K562 (cell line): ENCODE measurements around the gene F13B. TPM values are rescaled to one million over a fixed set of nuclear protein-coding genes. Genes with fewer than 3 reads are reported as not detected.

ENCODE experiments used
- CHAMP1 ChIP-seq: fragments of 450-650 bp; IDR thresholded peaks from 2 replicates; pipeline ENCODE4 v1.6.1; 2016; ENCODE audit warnings: mild to moderate bottlenecking
- E4F1 ChIP-seq: fragments of 250-450 bp; sonication (Bioruptor Pico); IDR thresholded peaks from 2 replicates; pipeline ENCODE4 v1.5.0; 2021; ENCODE audit warnings: mild to moderate bottlenecking, borderline replicate concordance
- ELF1 ChIP-seq: fragments of 200-800 bp; sonication (Bioruptor generic); IDR thresholded peaks from 2 replicates; pipeline ENCODE4 v1.6.1; 2016; ENCODE audit warnings: missing genetic modification characterization, missing compliant biosample characterization
- GTF2B ChIP-seq: IDR thresholded peaks from 2 replicates; pipeline ENCODE4 v1.6.1; 2011; ENCODE audit not compliant: insufficient read length; ENCODE audit errors: extremely low read depth
- HNRNPL ChIP-seq: fragments of 200-400 bp; formaldehyde crosslinking; IDR thresholded peaks from 2 replicates; pipeline ENCODE4 v1.6.1; 2017; ENCODE audit warnings: low read depth, mild to moderate bottlenecking, low read length
- MAFF ChIP-seq: IDR thresholded peaks from 2 replicates; pipeline ENCODE4 v1.6.1; 2012; ENCODE audit warnings: low read length, improper control_type of control experiment
- MBD1 ChIP-seq: fragments of 250-450 bp; sonication (Bioruptor Pico); IDR thresholded peaks from 2 replicates; pipeline ENCODE4 v1.8.0; 2022; ENCODE audit warnings: inconsistent platforms
- MED1 ChIP-seq: sonication (generic); formaldehyde crosslinking; IDR thresholded peaks from 2 replicates; pipeline ENCODE4 v1.8.1; 2023; ENCODE audit warnings: missing genetic modification reagents, borderline replicate concordance
- MIER1 ChIP-seq: fragments of 450-650 bp; IDR thresholded peaks from 2 replicates; pipeline ENCODE4 v1.6.1; 2016; ENCODE audit warnings: antibody characterized with exemption, mild to moderate bottlenecking, low read depth
- MXD1 ChIP-seq: fragments of 250-450 bp; sonication (Bioruptor Pico); IDR thresholded peaks from 2 replicates; pipeline ENCODE4 v1.8.0; 2021; ENCODE audit warnings: borderline replicate concordance, mild to moderate bottlenecking, moderate library complexity; ENCODE audit not compliant: poor library complexity, severe bottlenecking
- PRPF4 ChIP-seq: fragments of 200-400 bp; formaldehyde crosslinking; IDR thresholded peaks from one replicate; pipeline ENCODE4 v1.6.1; 2017; ENCODE audit warnings: low read length, low read depth, mild to moderate bottlenecking; ENCODE audit not compliant: insufficient read depth, poor library complexity, severe bottlenecking
- RBM25 ChIP-seq: fragments of 200-400 bp; formaldehyde crosslinking; IDR thresholded peaks from 2 replicates; pipeline ENCODE4 v1.6.1; 2018; ENCODE audit warnings: low read length, low read depth, moderate library complexity; ENCODE audit not compliant: severe bottlenecking
- RHOXF2B ChIP-seq: fragments of 250-450 bp; sonication (Bioruptor Pico); conservative IDR thresholded peaks from 2 replicates; pipeline ENCODE4 v1.5.1; 2021
- SAFB2 ChIP-seq: fragments of 200-400 bp; formaldehyde crosslinking; IDR thresholded peaks from 2 replicates; pipeline ENCODE4 v1.6.1; 2018; ENCODE audit warnings: borderline replicate concordance, low read length, low read depth, moderate library complexity; ENCODE audit not compliant: severe bottlenecking
- STAG1 ChIP-seq: sonication (generic); formaldehyde crosslinking; IDR thresholded peaks from 2 replicates; pipeline ENCODE4 v1.5.0; 2020; ENCODE audit warnings: missing genetic modification reagents, borderline replicate concordance
- TCF3 ChIP-seq: sonication (generic); formaldehyde crosslinking; IDR thresholded peaks from 2 replicates; pipeline ENCODE4 v1.4.0; 2020; ENCODE audit warnings: mild to moderate bottlenecking, missing genetic modification reagents
- TOE1 ChIP-seq, 2 experiments: fragments of 450-650 bp in 1 of 2; sonication (generic) in 1 of 2; formaldehyde crosslinking in 1 of 2; IDR thresholded peaks; 2 replicates each; pipeline versions ENCODE4 v1.7.1 to v1.8.0; 2016 to 2022; ENCODE audit warnings: borderline replicate concordance in 2 of 2, mild to moderate bottlenecking in 2 of 2, antibody characterized with exemption in 1 of 2, inconsistent platforms in 1 of 2, low read depth in 1 of 2, missing genetic modification reagents in 1 of 2, moderate library complexity in 1 of 2
- TSC22D4 ChIP-seq: fragments of 450-650 bp; IDR thresholded peaks from 2 replicates; pipeline ENCODE4 v1.6.1; 2016; ENCODE audit warnings: missing genetic modification characterization, missing biosample characterization, control low read depth
- ZBTB17 ChIP-seq: fragments of 450-650 bp; formaldehyde crosslinking; IDR thresholded peaks from 2 replicates; pipeline ENCODE4 v1.4.0; 2020; ENCODE audit warnings: mild to moderate bottlenecking
- ZNF232 ChIP-seq: sonication (generic); formaldehyde crosslinking; IDR thresholded peaks from 2 replicates; pipeline ENCODE4 v1.8.0; 2022; ENCODE audit warnings: mild to moderate bottlenecking, missing genetic modification reagents
- ZNF253 ChIP-seq: fragments of 250-450 bp; sonication (Bioruptor Pico); conservative IDR thresholded peaks from 2 replicates; pipeline ENCODE4 v1.6.1; 2021; ENCODE audit warnings: mild to moderate bottlenecking
- polyA plus RNA-seq, 8 experiments: library from polyadenylated mRNA; depleted of rRNA in 4 of 8; stranded (reverse) in 5 of 8; unstranded in 3 of 8; fragments of >200 nt; fragmentation: Nextera tagmentation in 2 of 8; fragmentation: Illumina TruSeq in 1 of 8; extraction: Ambion mirVana in 2 of 8; extraction: Trizol in 1 of 8; gene quantifications; 2 replicates each; pipeline versions ENCODE4 v1.2.1 to v1.2.3, GENCODE V29; 2011 to 2014; ENCODE audit warnings: inconsistent platforms in 1 of 8, missing spikeins in 1 of 8
- total RNA-seq, 7 experiments: library from RNA; depleted of rRNA in 6 of 7; stranded (reverse); fragments of >200 nt in 6 of 7; fragmentation: Illumina TruSeq in 2 of 7; extraction: Trizol in 2 of 7; gene quantifications; 2 replicates each; pipeline versions ENCODE4 v1.2.1 to v1.2.3, GENCODE V29; 2011 to 2021; ENCODE audit warnings: low replicate concordance in 1 of 7

F13B gene
- total and polyA plus RNA-seq, 9 of the 15 experiments (the other 6 are each of a cell fraction or from before 2014, with no cell fraction given), result not detected

GRCh38 chr1:197024460-197024859 lies 42.6 kb downstream of the F13B start (continued):
- no peak for TF ChIP-seq GTF2B
- no peak for TF ChIP-seq HNRNPL
- TF ChIP-seq ZBTB17, result no peak
- TF ChIP-seq MAFF, result peak; percentile 81
- TF ChIP-seq ZNF232 (CRISPR knock-in tag), result no peak
- no peak for TF ChIP-seq TSC22D4 (tag)
- no peak for TF ChIP-seq SAFB2
- no peak for TF ChIP-seq ZNF253 (CRISPR knock-in tag)
- no peak for TF ChIP-seq PRPF4
- TF ChIP-seq MBD1, result no peak
- TF ChIP-seq RBM25, result no peak
- TF ChIP-seq ELF1 (tag), result no peak
- no peak for TF ChIP-seq MXD1 (CRISPR knock-in tag)
- TF ChIP-seq TCF3 (CRISPR knock-in tag), result no peak
- no peak for TF ChIP-seq CHAMP1
- TF ChIP-seq MED1 (CRISPR knock-in tag), result no peak
- no peak for TF ChIP-seq RHOXF2B (CRISPR knock-in tag)
- TF ChIP-seq TOE1 (IDR thresholded peaks at IDR 0.05; ENCODE audit: borderline replicate concordance), result no peak
- TF ChIP-seq TOE1 (CRISPR knock-in tag; IDR thresholded peaks at IDR 0.05; ENCODE audit: borderline replicate concordance, low read depth), result no peak
- TF ChIP-seq STAG1, result no peak
- TF ChIP-seq E4F1, result no peak
- TF ChIP-seq MIER1, result no peak
